ENCODE results near the gene FGF6.
"Not testable (repeated sequence)": the region's sequence is repeated elsewhere in the genome, so short reads cannot be mapped to it uniquely, and the experiment has no call there.

FGF6 gene

GRCh38 chr12:4445156-4446101 lies at the start of gene FGF6:
FGF6 (minus strand) TSS chr12:4445815; CDS start chr12:4445570, 245 bp downstream.
- DNase-seq: no peak

- DNase-seq: no peak
These were observed 45.4 kb upstream of the FGF6 start for GRCh38 chr12:4490973-4491372.

GRCh38 chr12:4489556-4489955 lies 43.9 kb upstream of the FGF6 start:
- DNase-seq: no peak

- no peak for DNase-seq
These were observed 41.4 kb upstream of the FGF6 start for GRCh38 chr12:4486980-4487379.

- no peak for DNase-seq
These were observed 40.6 kb upstream of the FGF6 start for GRCh38 chr12:4486049-4486699.

- no peak for DNase-seq
These were observed 38.5 kb upstream of the FGF6 start for GRCh38 chr12:4483885-4484823.

- DNase-seq: no peak
These were observed 37.3 kb upstream of the FGF6 start for GRCh38 chr12:4482936-4483335.

GRCh38 chr12:4478933-4479332 lies 33.3 kb upstream of the FGF6 start:
- no peak for DNase-seq

- no peak for DNase-seq
These were observed 31.5 kb upstream of the FGF6 start for GRCh38 chr12:4477129-4477528.

- no peak for DNase-seq
These were observed 26.4 kb upstream of the FGF6 start for GRCh38 chr12:4472046-4472445.

GRCh38 chr12:4471256-4471655 lies 25.6 kb upstream of the FGF6 start:
- DNase-seq: no peak

- DNase-seq: no peak
These were observed 23.4 kb upstream of the FGF6 start for GRCh38 chr12:4468994-4469393.

GRCh38 chr12:4460761-4461160 lies 15.1 kb upstream of the FGF6 start:
- DNase-seq: no peak

GRCh38 chr12:4455849-4456248 lies 10.2 kb upstream of the FGF6 start:
- not testable (repeated sequence) for DNase-seq

GRCh38 chr12:4454315-4454860 lies 8.8 kb upstream of the FGF6 start:
- DNase-seq: no peak

- DNase-seq: no peak
These were observed 6.1 kb upstream of the FGF6 start for GRCh38 chr12:4451694-4452093.

- no peak for DNase-seq
These were observed 5.0 kb upstream of the FGF6 start for GRCh38 chr12:4450551-4451112.

GRCh38 chr12:4449851-4450221 lies 4.2 kb upstream of the FGF6 start:
- no peak for DNase-seq

- no peak for DNase-seq
These were observed 3.6 kb upstream of the FGF6 start for GRCh38 chr12:4448943-4449850.

GRCh38 chr12:4448371-4448940 lies 2.8 kb upstream of the FGF6 start:
- no peak for DNase-seq

- DNase-seq: no peak
These were observed 1.5 kb upstream of the FGF6 start for GRCh38 chr12:4447151-4447550.

Measured in stimulated activated CD8-positive, alpha-beta memory T cell treated with anti-CD3 and anti-CD28 coated beads, Interleukin-4, amount 100 ng/mL, for 48 hours (primary cell).